ENCODE data around the gene CA5B. TPM values are rescaled to one million over a fixed set of nuclear protein-coding genes. Genes with fewer than 3 reads are reported as not detected.

Gene CA5B
- total and polyA plus RNA-seq, 10 of the 15 experiments (the other 5 are each of a cell fraction or from before 2014, with no cell fraction given), result 1.2 to 6.0 (median 3.2) TPM

GRCh38 chrX:15702488-15703371, 35.3 kb upstream of the CA5B start:
- Histone ChIP-seq H3K27me3 (replicated peaks in 1 of 2; ENCODE audit: control insufficient read depth in 2 of 2, insufficient read depth in 2 of 2, low read length in 1 of 2) (no peaks in the 10 kb centered on the region), H4K20me1 (ENCODE audit: control insufficient read depth, insufficient read depth) (no peaks in the 10 kb centered on the region), H3K4me1 (ENCODE audit: control insufficient read depth, insufficient read depth, low read length) (no peaks in the 10 kb centered on the region), H3K4me2 (ENCODE audit: control insufficient read depth, insufficient read depth) (no peak overlapping the region), H3K4me3 (no peak overlapping the region), H3K27ac (ENCODE audit: control insufficient read depth, insufficient read depth) (no peak overlapping the region), H3K9ac (ENCODE audit: control insufficient read depth, insufficient read depth, low read length) (no peak overlapping the region), H3K9me3 (replicated peaks; ENCODE audit: control insufficient read depth, insufficient read depth, low read length) (no peaks in the 10 kb centered on the region; the same call in 2 of the 3 replicates), H3K36me3 (ENCODE audit: control insufficient read depth in 2 of 2, insufficient read depth in 2 of 2, low read length in 1 of 2) (no peaks in the 10 kb centered on the region; a peak in 1 of 4 replicates), H3K79me2 (ENCODE audit: control insufficient read depth, insufficient read depth, low read length) (no peaks in the 10 kb centered on the region), H2AFZ (ENCODE audit: control insufficient read depth, low read depth, low read length) (no peak overlapping the region)
- in situ Hi-C loops (cut with MboI) (no loop called here), intact Hi-C loops (cut with micrococcal nuclease; ENCODE audit: unreplicated experiment) (no loop called here)
- WGBS (ENCODE audit: insufficient coverage, insufficient replicate concordance, low lambda C conversion rate, missing lambda C conversion rate), result 96% methylated on average over 39 of the region's 40 CpGs
- RAD21 ChIA-PET (ENCODE audit: unreplicated experiment), result no interaction called here
- CTCF ChIA-PET, result no interaction called here
- no TSS peak for BruUV-seq (replicated peaks)
- ATAC-seq (no peak), DNase-seq (ENCODE audit: low read depth, low spot score) (no peak), FAIRE-seq (no peak)
- SMC1A ChIA-PET (ENCODE audit: uncharacterized antibody, unreplicated experiment), result interaction anchor here (0.6 kb wide), 1 partner anchor 357 kb away, joined by 4 read pairs; no protein-coding TSS in a partner anchor
- POLR2A ChIA-PET, result no interaction called here
- TF ChIP-seq SIN3A (IDR thresholded peaks at IDR 0.05; ENCODE audit: low read depth, low read length) (no peak), SMAD5 (IDR thresholded peaks at IDR 0.05; ENCODE audit: low read depth) (no peak), BCLAF1 (IDR thresholded peaks at IDR 0.05) (no peak), ELK1 (IDR thresholded peaks at IDR 0.05; ENCODE audit: low read depth, low read length) (no peak), SRF (IDR thresholded peaks at IDR 0.05; ENCODE audit: low read depth in 2 of 2, low read length in 2 of 2) (no peak), ZNF687 (IDR thresholded peaks at IDR 0.05) (no peak), ZNF622 (IDR thresholded peaks at IDR 0.05) (no peak), TCF7 (IDR thresholded peaks at IDR 0.05; ENCODE audit: borderline replicate concordance) (no peak), RUNX3 (IDR thresholded peaks at IDR 0.05; ENCODE audit: low read length) (no peak), NKRF (conservative IDR thresholded peaks at IDR 0.05) (no peak), WRNIP1 (IDR thresholded peaks at IDR 0.05; ENCODE audit: borderline replicate concordance, low read depth, low read length) (no peak), MEF2A (IDR thresholded peaks at IDR 0.05; ENCODE audit: insufficient read depth, low read depth, low read length) (no peak), MXI1 (IDR thresholded peaks at IDR 0.05; ENCODE audit: low read depth, low read length) (no peak)

Data from GM12878 (cell line).